HepG2 (cell line): ENCODE measurements around the gene PDZD8. TPM values are rescaled to one million over a fixed set of nuclear protein-coding genes. Genes with fewer than 3 reads are reported as not detected.

Experiments
- ATAC-seq: fragments of 200-7000 bp; cut with Tn5 transposase; 3 replicates; pipeline ENCODE4 v1.9.1; 2020; ENCODE audit warnings: mild to moderate bottlenecking, moderate library complexity
- BruUV-seq: library from RNA; stranded (reverse); fragments of 400-500 nt; replicated peaks from 2 replicates; lab custom pipeline; 2021; lab: Mats Ljungman, UMichigan
- CTCF ChIA-PET: fragments of 300-600 bp; formaldehyde crosslinking; extraction: SDS; loops from one replicate; lab custom pipeline; 2021; ENCODE audit warnings: low total read pairs, inconsistent platforms, low intra/inter-chr PET ratio; lab: Yijun Ruan, JAX
- POLR2A ChIA-PET: fragments of 350-600 bp; sonication (Branson Sonifier 250); formaldehyde crosslinking; loops from one replicate; lab custom pipeline; 2020; ENCODE audit warnings: antibody characterized with exemption, inconsistent platforms; lab: Yijun Ruan, JAX
- DNase-seq: peaks from one replicate; pipeline ENCODE4 v3.0.0-alpha.2; 2015; ENCODE audit warnings: low spot score
- FAIRE-seq: peaks from 3 replicates; lab custom pipeline; 2011; peaks lifted over from hg19 to GRCh38; lab: Jason Lieb, UNC
- H2AFZ ChIP-seq: one replicate; pipeline ENCODE4 v1.6.1; 2011; ENCODE audit warnings: low read length, inconsistent platforms
- H3K27ac ChIP-seq: fragments of 300-600 bp; 3 replicates; pipeline ENCODE4 v1.8.0; 2011; ENCODE audit warnings: mixed run types, mild to moderate bottlenecking, mixed read lengths, low read length, inconsistent platforms; ENCODE audit not compliant: insufficient read depth; ENCODE audit errors: extremely low read length
- H3K27me3 ChIP-seq, 2 experiments: fragments of 200-600 bp in 1 of 2; 2 replicates in 1 of 2; 3 replicates in 1 of 2; pipeline versions ENCODE4 v1.6.0 to v1.8.0; 2011; ENCODE audit warnings: low read length in 2 of 2, mild to moderate bottlenecking in 2 of 2, moderate library complexity in 2 of 2, inconsistent platforms in 1 of 2; ENCODE audit not compliant: insufficient read depth in 2 of 2, control insufficient read depth in 1 of 2
- H3K36me3 ChIP-seq, 2 experiments: fragments of 200-600 bp in 1 of 2; replicated peaks in 1 of 2; 2 replicates in 1 of 2; 3 replicates in 1 of 2; pipeline versions ENCODE4 v1.5.1 to v1.8.0; 2011; ENCODE audit warnings: low read length in 2 of 2, inconsistent platforms in 1 of 2; ENCODE audit not compliant: insufficient read depth in 2 of 2, control insufficient read depth in 1 of 2
- H3K4me1 ChIP-seq: 2 replicates; pipeline ENCODE4 v1.5.1; 2012; ENCODE audit warnings: low read length, inconsistent platforms; ENCODE audit not compliant: insufficient read depth
- H3K4me2 ChIP-seq: 2 replicates; pipeline ENCODE4 v1.6.0; 2011; ENCODE audit warnings: low read depth, low read length, inconsistent platforms
- H3K4me3 ChIP-seq, 3 experiments: fragments of 200-600 bp in 1 of 3; sonication (generic), shearing (Covaris generic) in 1 of 3; replicated peaks in 1 of 3; 2 replicates each; pipeline ENCODE4 v1.5.1; 2011 to 2016; ENCODE audit warnings: low read length in 3 of 3, inconsistent platforms in 2 of 3, low read depth in 2 of 3, mild to moderate bottlenecking in 2 of 3, control low read depth in 1 of 3, mixed read lengths in 1 of 3; ENCODE audit not compliant: insufficient read depth in 1 of 3
- H3K79me2 ChIP-seq: one replicate; pipeline ENCODE4 v1.6.1; 2011; ENCODE audit warnings: low read length, inconsistent platforms; ENCODE audit not compliant: insufficient read depth
- H3K9ac ChIP-seq: 2 replicates; pipeline ENCODE4 v1.6.0; 2011; ENCODE audit warnings: mild to moderate bottlenecking, low read depth, low read length, inconsistent platforms; ENCODE audit not compliant: insufficient read depth
- H3K9me3 ChIP-seq: 2 replicates; pipeline ENCODE4 v1.5.1; 2012; ENCODE audit warnings: mild to moderate bottlenecking, low read length
- H4K20me1 ChIP-seq: 2 replicates; pipeline ENCODE4 v1.6.0; 2011; ENCODE audit warnings: inconsistent platforms, mild to moderate bottlenecking, low read length, moderate library complexity; ENCODE audit not compliant: insufficient read depth
- ASH2L ChIP-seq: fragments of 300-600, 200-600 bp; sonication (generic); IDR thresholded peaks from 2 replicates; pipeline ENCODE4 v1.7.0; 2017; ENCODE audit warnings: low read depth, mild to moderate bottlenecking, moderate library complexity, mixed read lengths, low read length; ENCODE audit not compliant: insufficient read length
- EP300 ChIP-seq, 3 experiments: sonication (generic) in 1 of 3; formaldehyde crosslinking in 1 of 3; IDR thresholded peaks; 2 replicates each; pipeline versions ENCODE4 v1.5.1 to v1.6.1; 2011 to 2020; ENCODE audit warnings: low read depth in 2 of 3, low read length in 2 of 3, borderline replicate concordance in 1 of 3, improper control_type of control experiment in 1 of 3, mild to moderate bottlenecking in 1 of 3, missing genetic modification reagents in 1 of 3, moderate library complexity in 1 of 3
- FOXM1 ChIP-seq: sonication (generic); formaldehyde crosslinking; IDR thresholded peaks from 2 replicates; pipeline ENCODE4 v1.5.0; 2020; ENCODE audit warnings: missing genetic modification reagents
- KDM1A ChIP-seq: IDR thresholded peaks from 2 replicates; pipeline ENCODE4 v1.6.1; 2016; ENCODE audit warnings: missing compliant biosample characterization
- PRPF4 ChIP-seq: fragments of 200-400 bp; formaldehyde crosslinking; IDR thresholded peaks from 2 replicates; pipeline ENCODE4 v1.6.1; 2016; ENCODE audit warnings: low read length, low read depth; ENCODE audit not compliant: poor library complexity, severe bottlenecking
- ZEB1 ChIP-seq: IDR thresholded peaks from 2 replicates; pipeline ENCODE4 v1.6.1; 2012; ENCODE audit warnings: mild to moderate bottlenecking, low read depth, inconsistent platforms; ENCODE audit not compliant: insufficient replicate concordance
- ZNF883 ChIP-seq: sonication (generic); formaldehyde crosslinking; IDR thresholded peaks from 2 replicates; pipeline ENCODE4 v1.5.1; 2020; ENCODE audit warnings: mild to moderate bottlenecking, missing genetic modification reagents; ENCODE audit errors: not compliant biosample characterization
- WGBS: methylation state at CpG from one replicate; pipeline ENCODE4 v1.1.6; 2017; ENCODE audit warnings: low lambda C conversion rate; 5-methylcytosine and 5-hydroxymethylcytosine counted together
- in situ Hi-C: cut with HindIII; loops from 2 replicates; pipeline ENCODE4 v1.10.0; 2017; ENCODE audit warnings: low pct_unique_long_range_greater_than_20kb; ENCODE audit not compliant: extremely low pct_ligation_motif_present
- intact Hi-C: fragments of 100-400 bp; cut with micrococcal nuclease; formaldehyde crosslinking; loops from one replicate; pipeline ENCODE4 v1.10.0; 2022; ENCODE audit not compliant: unreplicated experiment
- polyA plus RNA-seq, 8 experiments: library from polyadenylated mRNA; depleted of rRNA in 3 of 8; stranded (reverse) in 7 of 8; unstranded in 1 of 8; fragments of >200 nt; fragmentation: Illumina TruSeq in 4 of 8; extraction: Trizol in 4 of 8; gene quantifications; 2 replicates each; pipeline versions ENCODE4 v1.2.1 to v1.2.3, GENCODE V29; 2011 to 2016; ENCODE audit warnings: low read depth in 4 of 8, missing spikeins in 1 of 8, mixed read lengths in 1 of 8; ENCODE audit not compliant: insufficient read depth in 1 of 8
- total RNA-seq, 5 experiments: library from RNA; depleted of rRNA; stranded (reverse); fragments of >200 nt; fragmentation: Illumina TruSeq; extraction: Trizol; gene quantifications; 2 replicates each; pipeline ENCODE4 v1.2.3, GENCODE V29; 2016; ENCODE audit warnings: low read depth in 1 of 5
- TF ChIP-seq, protein P1 (sequence below): sonication (generic); formaldehyde crosslinking; IDR thresholded peaks from 2 replicates; pipeline ENCODE4 v1.5.0; 2020; ENCODE audit warnings: mild to moderate bottlenecking, missing genetic modification reagents, borderline replicate concordance
- TF ChIP-seq, protein P2 (sequence below): sonication (generic); formaldehyde crosslinking; IDR thresholded peaks from 2 replicates; pipeline ENCODE4 v1.5.1; 2020; ENCODE audit warnings: mild to moderate bottlenecking, missing genetic modification reagents, borderline replicate concordance

PDZD8 gene
- total and polyA plus RNA-seq, 2 of the 13 experiments (the other 11 are each of a cell fraction or from before 2014, with no cell fraction given), result 11.2 to 32.0 TPM

DNA sequence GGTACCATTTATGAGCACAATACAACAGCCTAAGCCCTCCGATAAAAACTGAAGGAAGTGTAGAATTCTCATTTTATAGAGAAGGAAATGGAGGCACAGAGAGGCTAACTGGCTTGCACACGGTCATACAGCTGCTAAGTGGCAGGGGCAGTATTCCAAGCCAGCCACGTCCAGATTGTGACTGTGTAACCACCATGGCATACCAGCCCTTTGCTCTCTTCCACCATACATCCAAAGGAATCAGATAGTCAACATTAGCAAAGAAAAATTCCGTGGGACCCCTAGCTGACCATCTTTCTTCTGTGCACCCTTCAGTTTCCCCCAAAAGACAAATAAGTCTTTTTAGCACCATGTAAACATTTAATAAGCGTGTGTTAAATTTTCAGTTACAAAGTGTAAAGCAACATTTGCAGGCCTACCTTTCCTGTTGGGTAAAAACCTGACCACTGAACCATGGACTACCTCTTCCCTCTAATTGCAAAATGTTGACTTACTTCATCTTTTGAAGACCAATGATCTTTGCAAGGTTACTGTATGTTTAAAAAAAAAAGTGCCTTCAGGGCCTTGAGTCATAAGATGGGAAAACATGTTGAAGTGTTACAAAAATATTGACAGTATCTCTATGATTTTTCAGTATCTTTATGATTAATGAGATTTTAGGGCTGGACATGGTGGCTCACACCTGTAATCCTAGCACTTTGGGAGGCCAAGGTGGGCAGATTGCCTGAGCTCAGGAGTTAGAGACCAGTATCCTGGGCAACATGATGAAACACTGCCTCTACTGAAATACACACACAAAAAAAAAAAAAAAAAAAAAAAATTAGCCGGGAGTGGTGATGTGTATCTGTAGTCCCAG is 24.3 kb upstream of the PDZD8 start:
- no peak overlapping the region; the same call in 1 of the 2 replicates for H3K9ac ChIP-seq
- H3K4me1 ChIP-seq, result peaks cover 40% of the 10 kb centered on the region
- 28% methylated on average over 6 of the region's 6 CpGs for WGBS
- H2AFZ ChIP-seq, result no peak overlapping the region
- no peaks in the 10 kb centered on the region for H3K27me3 ChIP-seq
- H3K36me3 ChIP-seq, result no peaks in the 10 kb centered on the region
- ChIA-PET CTCF (no interaction called here), POLR2A (no interaction called here)
- H3K27ac ChIP-seq, result peak overlapping the region; percentile 79
- BruUV-seq, result no TSS peak
- DNase-seq (peak; percentile 27), FAIRE-seq (peak; percentile 72), ATAC-seq (peak; percentile 86)
- H4K20me1 ChIP-seq, result no peaks in the 10 kb centered on the region
- intact Hi-C loops (no loop called here), in situ Hi-C loops (no loop called here)
- peak overlapping the region; percentile 54 for H3K4me2 ChIP-seq
- no peaks in the 10 kb centered on the region for H3K79me2 ChIP-seq
- H3K4me3 ChIP-seq, result no peak overlapping the region
- H3K9me3 ChIP-seq, result no peaks in the 10 kb centered on the region
- TF ChIP-seq ZEB1 (no peak), ZNF883 (CRISPR knock-in tag) (no peak), ASH2L (peak; percentile 27), KDM1A (CRISPR knock-in tag) (0 out of 2 replicates have a peak, but pooled peaks have one; percentile 18), FOXM1 (no peak), PRPF4 (no peak), EP300 (IDR thresholded peaks at IDR 0.05; ENCODE audit: low read depth in 2 of 2, low read length in 2 of 2) (0 out of 4 replicates have a peak, but pooled peaks of 1 of the 2 experiments have one; percentile 34), EP300 (CRISPR knock-in tag; IDR thresholded peaks at IDR 0.05; ENCODE audit: borderline replicate concordance) (no peak)
- TF ChIP-seq, protein P1, sequence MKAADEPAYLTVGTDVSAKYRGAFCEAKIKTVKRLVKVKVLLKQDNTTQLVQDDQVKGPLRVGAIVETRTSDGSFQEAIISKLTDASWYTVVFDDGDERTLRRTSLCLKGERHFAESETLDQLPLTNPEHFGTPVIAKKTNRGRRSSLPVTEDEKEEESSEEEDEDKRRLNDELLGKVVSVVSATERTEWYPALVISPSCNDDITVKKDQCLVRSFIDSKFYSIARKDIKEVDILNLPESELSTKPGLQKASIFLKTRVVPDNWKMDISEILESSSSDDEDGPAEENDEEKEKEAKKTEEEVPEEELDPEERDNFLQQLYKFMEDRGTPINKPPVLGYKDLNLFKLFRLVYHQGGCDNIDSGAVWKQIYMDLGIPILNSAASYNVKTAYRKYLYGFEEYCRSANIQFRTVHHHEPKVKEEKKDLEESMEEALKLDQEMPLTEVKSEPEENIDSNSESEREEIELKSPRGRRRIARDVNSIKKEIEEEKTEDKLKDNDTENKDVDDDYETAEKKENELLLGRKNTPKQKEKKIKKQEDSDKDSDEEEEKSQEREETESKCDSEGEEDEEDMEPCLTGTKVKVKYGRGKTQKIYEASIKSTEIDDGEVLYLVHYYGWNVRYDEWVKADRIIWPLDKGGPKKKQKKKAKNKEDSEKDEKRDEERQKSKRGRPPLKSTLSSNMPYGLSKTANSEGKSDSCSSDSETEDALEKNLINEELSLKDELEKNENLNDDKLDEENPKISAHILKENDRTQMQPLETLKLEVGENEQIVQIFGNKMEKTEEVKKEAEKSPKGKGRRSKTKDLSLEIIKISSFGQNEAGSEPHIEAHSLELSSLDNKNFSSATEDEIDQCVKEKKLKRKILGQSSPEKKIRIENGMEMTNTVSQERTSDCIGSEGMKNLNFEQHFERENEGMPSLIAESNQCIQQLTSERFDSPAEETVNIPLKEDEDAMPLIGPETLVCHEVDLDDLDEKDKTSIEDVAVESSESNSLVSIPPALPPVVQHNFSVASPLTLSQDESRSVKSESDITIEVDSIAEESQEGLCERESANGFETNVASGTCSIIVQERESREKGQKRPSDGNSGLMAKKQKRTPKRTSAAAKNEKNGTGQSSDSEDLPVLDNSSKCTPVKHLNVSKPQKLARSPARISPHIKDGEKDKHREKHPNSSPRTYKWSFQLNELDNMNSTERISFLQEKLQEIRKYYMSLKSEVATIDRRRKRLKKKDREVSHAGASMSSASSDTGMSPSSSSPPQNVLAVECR (CRISPR knock-in tag), result 0 out of 2 replicates have a peak, but pooled peaks have one; percentile 24
- TF ChIP-seq, protein P2, sequence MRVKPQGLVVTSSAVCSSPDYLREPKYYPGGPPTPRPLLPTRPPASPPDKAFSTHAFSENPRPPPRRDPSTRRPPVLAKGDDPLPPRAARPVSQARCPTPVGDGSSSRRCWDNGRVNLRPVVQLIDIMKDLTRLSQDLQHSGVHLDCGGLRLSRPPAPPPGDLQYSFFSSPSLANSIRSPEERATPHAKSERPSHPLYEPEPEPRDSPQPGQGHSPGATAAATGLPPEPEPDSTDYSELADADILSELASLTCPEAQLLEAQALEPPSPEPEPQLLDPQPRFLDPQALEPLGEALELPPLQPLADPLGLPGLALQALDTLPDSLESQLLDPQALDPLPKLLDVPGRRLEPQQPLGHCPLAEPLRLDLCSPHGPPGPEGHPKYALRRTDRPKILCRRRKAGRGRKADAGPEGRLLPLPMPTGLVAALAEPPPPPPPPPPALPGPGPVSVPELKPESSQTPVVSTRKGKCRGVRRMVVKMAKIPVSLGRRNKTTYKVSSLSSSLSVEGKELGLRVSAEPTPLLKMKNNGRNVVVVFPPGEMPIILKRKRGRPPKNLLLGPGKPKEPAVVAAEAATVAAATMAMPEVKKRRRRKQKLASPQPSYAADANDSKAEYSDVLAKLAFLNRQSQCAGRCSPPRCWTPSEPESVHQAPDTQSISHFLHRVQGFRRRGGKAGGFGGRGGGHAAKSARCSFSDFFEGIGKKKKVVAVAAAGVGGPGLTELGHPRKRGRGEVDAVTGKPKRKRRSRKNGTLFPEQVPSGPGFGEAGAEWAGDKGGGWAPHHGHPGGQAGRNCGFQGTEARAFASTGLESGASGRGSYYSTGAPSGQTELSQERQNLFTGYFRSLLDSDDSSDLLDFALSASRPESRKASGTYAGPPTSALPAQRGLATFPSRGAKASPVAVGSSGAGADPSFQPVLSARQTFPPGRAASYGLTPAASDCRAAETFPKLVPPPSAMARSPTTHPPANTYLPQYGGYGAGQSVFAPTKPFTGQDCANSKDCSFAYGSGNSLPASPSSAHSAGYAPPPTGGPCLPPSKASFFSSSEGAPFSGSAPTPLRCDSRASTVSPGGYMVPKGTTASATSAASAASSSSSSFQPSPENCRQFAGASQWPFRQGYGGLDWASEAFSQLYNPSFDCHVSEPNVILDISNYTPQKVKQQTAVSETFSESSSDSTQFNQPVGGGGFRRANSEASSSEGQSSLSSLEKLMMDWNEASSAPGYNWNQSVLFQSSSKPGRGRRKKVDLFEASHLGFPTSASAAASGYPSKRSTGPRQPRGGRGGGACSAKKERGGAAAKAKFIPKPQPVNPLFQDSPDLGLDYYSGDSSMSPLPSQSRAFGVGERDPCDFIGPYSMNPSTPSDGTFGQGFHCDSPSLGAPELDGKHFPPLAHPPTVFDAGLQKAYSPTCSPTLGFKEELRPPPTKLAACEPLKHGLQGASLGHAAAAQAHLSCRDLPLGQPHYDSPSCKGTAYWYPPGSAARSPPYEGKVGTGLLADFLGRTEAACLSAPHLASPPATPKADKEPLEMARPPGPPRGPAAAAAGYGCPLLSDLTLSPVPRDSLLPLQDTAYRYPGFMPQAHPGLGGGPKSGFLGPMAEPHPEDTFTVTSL (CRISPR knock-in tag), result peak; percentile 65; the same call in 1 of the 2 replicates
